OCI-LY7 (cell line): Measurements from ENCODE around the gene SMAGP. TPM values are rescaled to one million over a fixed set of nuclear protein-coding genes. Genes with fewer than 3 reads are reported as not detected.
"Not testable (repeated sequence)": the region's sequence is repeated elsewhere in the genome, so short reads cannot be mapped to it uniquely, and the experiment has no call there.

Experiments
- Bru-seq: library from RNA; stranded (reverse); fragments of 400-500 nt; gene quantifications from one replicate; lab custom pipeline; 2021; lab: Mats Ljungman, UMichigan
- BruChase-seq, 2 experiments: library from RNA; stranded (reverse); fragments of 400-500 nt; gene quantifications; one replicate each; lab custom pipeline; 2021; lab: Mats Ljungman, UMichigan
- BruUV-seq: library from RNA; stranded (reverse); fragments of 400-500 nt; replicated peaks from 2 replicates; lab custom pipeline; 2021; lab: Mats Ljungman, UMichigan
- CTCF ChIA-PET: fragments of 300-600 bp; sonication (Branson Sonifier 250); formaldehyde crosslinking; loops from one replicate; lab custom pipeline; 2022; ENCODE audit warnings: antibody characterized with exemption; ENCODE audit not compliant: unreplicated experiment; lab: Charles Lee
- POLR2A ChIA-PET: fragments of 300-600 bp; sonication (Branson Sonifier 250); formaldehyde crosslinking; loops from one replicate; lab custom pipeline; 2022; ENCODE audit warnings: antibody characterized with exemption; lab: Charles Lee
- DNase-seq: peaks from one replicate; pipeline ENCODE4 v3.0.0-alpha.2; 2015; ENCODE audit warnings: low spot score
- H2AFZ ChIP-seq: fragments of 200-600 bp; sonication (generic), shearing (Covaris generic); 2 replicates; pipeline ENCODE4 v1.6.1; 2014; ENCODE audit warnings: mild to moderate bottlenecking, antibody characterized with exemption, low read length, moderate library complexity
- H3K27ac ChIP-seq: fragments of 200-600 bp; sonication (generic); 2 replicates; pipeline ENCODE4 v1.5.1; 2014; ENCODE audit warnings: mixed run types, low read depth, mild to moderate bottlenecking, moderate library complexity, low read length, inconsistent platforms; ENCODE audit not compliant: poor library complexity, severe bottlenecking
- H3K36me3 ChIP-seq: fragments of 200-600 bp; sonication (generic); 2 replicates; pipeline ENCODE4 v1.6.1; 2014; ENCODE audit warnings: mild to moderate bottlenecking, antibody characterized with exemption, low read length, moderate library complexity, mixed read lengths; ENCODE audit not compliant: insufficient read depth
- H3K4me1 ChIP-seq: fragments of 200-600 bp; sonication (generic); 2 replicates; pipeline ENCODE4 v1.5.1; 2014; ENCODE audit warnings: mild to moderate bottlenecking, low read length; ENCODE audit not compliant: insufficient read depth, poor library complexity, severe bottlenecking
- H3K4me2 ChIP-seq: fragments of 200-600 bp; sonication (generic); 2 replicates; pipeline ENCODE4 v1.6.1; 2014; ENCODE audit warnings: mild to moderate bottlenecking, low read length
- H3K4me3 ChIP-seq: fragments of 200-600 bp; sonication (generic); 2 replicates; pipeline ENCODE4 v1.5.1; 2014; ENCODE audit warnings: mild to moderate bottlenecking, low read depth, low read length; ENCODE audit not compliant: poor library complexity, severe bottlenecking
- H3K79me2 ChIP-seq: fragments of 200-600 bp; sonication (generic); 2 replicates; pipeline ENCODE4 v1.6.1; 2016; ENCODE audit warnings: low read depth, mild to moderate bottlenecking, low read length, moderate library complexity, mixed read lengths; ENCODE audit not compliant: insufficient read depth
- H3K9me2 ChIP-seq: fragments of 200-600 bp; sonication (generic); 2 replicates; pipeline ENCODE4 v1.6.1; 2016; ENCODE audit warnings: mild to moderate bottlenecking, low read length, mixed read lengths; ENCODE audit not compliant: insufficient read depth
- H3K9me3 ChIP-seq: fragments of 200-600 bp; sonication (generic); 2 replicates; pipeline ENCODE4 v1.6.1; 2014; ENCODE audit warnings: mild to moderate bottlenecking, mixed run types, low read length, mixed read lengths
- H4K20me1 ChIP-seq: fragments of 200-600 bp; sonication (generic); 2 replicates; pipeline ENCODE4 v1.6.1; 2014; ENCODE audit warnings: mild to moderate bottlenecking, antibody characterized with exemption, low read length, moderate library complexity, mixed read lengths; ENCODE audit not compliant: insufficient read depth
- CTCF ChIP-seq: fragments of 200-600 bp; sonication (generic); conservative IDR thresholded peaks from 2 replicates; pipeline ENCODE4 v1.5.1; 2014; ENCODE audit warnings: mild to moderate bottlenecking, antibody characterized with exemption, low read length, moderate library complexity, mixed read lengths
- EZH2phosphoT487 ChIP-seq: fragments of 200-600 bp; sonication (generic); IDR thresholded peaks from 2 replicates; pipeline ENCODE4 v1.6.1; 2018; ENCODE audit warnings: low read depth, borderline replicate concordance, mild to moderate bottlenecking, mixed run types, antibody characterized with exemption, low read length, moderate library complexity, mixed read lengths
- intact Hi-C: fragments of 100-400 bp; cut with micrococcal nuclease; formaldehyde crosslinking; loops from one replicate; pipeline ENCODE4 v1.10.0; 2022; ENCODE audit not compliant: unreplicated experiment
- long read RNA-seq: library from polyadenylated mRNA; stranded (forward); transcript quantifications from one replicate; pipeline ENCODE4 v2.0.0, GENCODE V29; 2022
- total RNA-seq, 2 experiments: library from RNA; depleted of rRNA in 1 of 2; stranded (reverse); fragments of >200 nt in 1 of 2; shearing (Covaris generic) in 1 of 2; gene quantifications; 2 replicates each; pipeline ENCODE4 v1.2.3, GENCODE V29; 2014 to 2022

SMAGP gene, protein sequence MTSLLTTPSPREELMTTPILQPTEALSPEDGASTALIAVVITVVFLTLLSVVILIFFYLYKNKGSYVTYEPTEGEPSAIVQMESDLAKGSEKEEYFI
- total RNA-seq (2014; rRNA removed; shearing (Covaris generic)) (not detected in 2 replicates), total RNA-seq (2022) (1.9 and 2.6 TPM in 2 replicates), Bru-seq, nascent RNA (percentile 34 among the genes with signal in this experiment), BruChase-seq, experiment 1, labeled RNA remaining after a 6-hour chase (percentile 35 among the genes with signal in this experiment), BruChase-seq, experiment 2, labeled RNA remaining after a 2-hour chase (percentile 34 among the genes with signal in this experiment)
- long read RNA-seq, partial matches to known transcripts: 0 of 15 reads
- long read RNA-seq, other reads (novel, unspliced or antisense): 15 of 15 reads

DNA sequence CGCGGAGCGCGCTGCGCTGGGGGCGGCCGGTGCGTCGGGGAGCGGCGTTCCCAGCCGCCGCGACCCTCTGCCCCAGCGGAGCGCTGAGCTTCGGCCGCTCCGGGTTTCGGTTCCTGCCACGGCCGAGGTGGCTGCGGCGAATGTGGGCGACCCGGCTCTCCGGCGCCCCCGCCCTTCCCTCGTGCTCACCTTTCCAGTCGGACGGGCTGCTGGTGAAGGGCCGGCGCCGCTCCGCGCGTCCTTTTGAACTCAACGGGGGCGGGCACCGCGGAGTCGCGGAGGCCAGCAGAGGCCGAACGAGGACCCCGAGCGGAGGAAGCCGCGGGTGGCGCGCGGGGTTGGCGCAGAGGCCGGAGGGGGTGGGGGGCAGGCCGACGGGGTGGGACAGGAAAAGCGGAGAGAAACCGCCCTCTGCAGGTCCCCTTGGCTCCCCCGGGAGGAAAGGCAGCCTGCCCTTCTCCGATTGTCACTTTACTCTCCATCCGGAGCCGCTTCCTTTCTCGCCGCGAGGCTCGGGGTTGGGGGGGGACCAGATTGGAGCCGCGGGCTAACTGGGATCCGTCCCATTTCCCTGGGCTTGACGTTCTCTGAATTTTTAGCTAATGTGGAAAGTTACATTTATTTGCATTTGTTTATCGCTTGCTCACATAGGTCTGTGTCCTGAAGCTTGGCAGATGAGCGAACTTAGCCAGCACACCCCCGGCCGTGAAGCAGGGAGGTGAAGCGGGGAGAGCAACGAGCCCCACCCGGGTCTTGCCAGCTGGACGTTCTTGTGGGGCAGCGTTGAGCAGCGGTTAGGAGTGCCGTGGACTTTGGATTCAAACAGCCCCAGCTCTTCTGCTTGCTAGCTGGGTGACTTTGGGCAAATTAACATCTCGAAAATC is at the start of gene SMAGP:
TSS of gene SMAGP (minus strand) at position 349 of the 884 bp plus-strand sequence. CDS start 1,137 bp downstream, outside the sequence.
- H2AFZ ChIP-seq: peak within 1 kb of the TSS; percentile 57
- no peaks in the 10 kb centered on the region for H3K79me2 ChIP-seq
- no peaks in the 10 kb centered on the region for H4K20me1 ChIP-seq
- no peak within 1 kb of the TSS for H3K27ac ChIP-seq
- TF ChIP-seq CTCF: no peak; the same call in 1 of the 2 replicates
- TF ChIP-seq EZH2phosphoT487: no peak
- H3K9me3 ChIP-seq: no peaks in the 10 kb centered on the region
- H3K36me3 ChIP-seq: no peaks in the 10 kb centered on the region
- peak; percentile 66 for DNase-seq
- peak within 1 kb of the TSS; percentile 89 for H3K4me2 ChIP-seq
- intact Hi-C loops: loop anchor here (2.0 kb wide), 1 partner anchor 52 kb away; no protein-coding TSS in a partner anchor
- H3K4me1 ChIP-seq: peaks cover 8% of the 10 kb centered on the region
- CTCF ChIA-PET: interaction anchor here (0.6 to 1.2 kb wide), 2 partner anchors 53 to 71 kb away, joined by 3 to 4 read pairs; no protein-coding TSS in a partner anchor
- H3K9me2 ChIP-seq: no peaks in the 10 kb centered on the region
- peak within 1 kb of the TSS; percentile 70 for H3K4me3 ChIP-seq
- POLR2A ChIA-PET: interaction anchor here (0.7 to 1.0 kb wide), 5 partner anchors 10 to 71 kb away, joined by 3 to 4 read pairs (median 3); no protein-coding TSS in a partner anchor
- BruUV-seq: no TSS peak

DNA sequence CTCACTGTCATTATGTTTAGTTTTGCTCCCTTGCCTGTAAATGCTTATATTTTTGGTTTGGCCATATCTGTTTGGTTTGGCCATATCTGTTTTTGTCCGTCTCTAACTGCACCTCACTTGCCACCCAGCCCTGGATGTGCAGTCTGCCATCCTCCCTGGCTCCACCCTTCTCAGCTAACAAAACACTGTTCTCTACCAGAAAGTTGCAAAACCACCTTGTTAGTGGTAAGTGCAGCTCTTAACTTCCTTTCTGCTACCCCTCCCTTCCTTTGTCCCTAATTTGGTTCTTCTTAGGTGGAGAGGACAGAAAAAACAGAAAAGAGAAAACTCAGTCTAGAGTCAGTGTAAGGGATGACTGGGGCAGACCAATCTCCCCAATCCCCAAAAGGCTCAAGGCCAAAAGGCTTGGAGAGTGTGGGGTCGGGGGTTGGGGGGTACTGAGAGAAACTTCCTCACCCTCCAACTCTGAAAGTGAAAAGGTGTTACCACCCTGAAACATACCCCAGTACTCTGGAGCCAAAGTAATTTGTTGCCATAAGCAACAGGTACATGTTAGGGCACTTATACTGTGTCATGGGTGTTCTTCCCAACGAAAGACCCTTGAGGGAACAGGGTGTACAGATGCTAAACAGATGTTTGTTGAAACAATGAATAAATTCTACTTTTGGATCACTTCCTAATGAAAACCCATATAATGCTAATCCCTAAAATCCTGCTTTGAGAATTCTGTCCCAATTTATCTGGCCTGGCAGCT is 48.8 kb upstream of the SMAGP start:
- ChIA-PET POLR2A (interaction anchor here (0.6 to 2.2 kb wide), 8 partner anchors 13 to 217 kb away, joined by 3 to 5 read pairs (median 4); partner anchors contain the start of gene DAZAP2), CTCF (interaction anchor here (1.1 kb wide), 1 partner anchor 21 kb away, joined by 3 read pairs; no protein-coding TSS in a partner anchor)
- Histone ChIP-seq H4K20me1 (no peaks in the 10 kb centered on the region), H3K36me3 (no peaks in the 10 kb centered on the region), H2AFZ (peak overlapping the region; percentile 19; the same call in 1 of the 2 replicates), H3K9me3 (no peaks in the 10 kb centered on the region), H3K79me2 (no peaks in the 10 kb centered on the region), H3K4me3 (peak overlapping the region; percentile 7), H3K4me1 (peaks cover 57% of the 10 kb centered on the region), H3K27ac (peak overlapping the region; percentile 9), H3K9me2 (no peaks in the 10 kb centered on the region), H3K4me2 (peak overlapping the region; percentile 48)
- no TSS peak for BruUV-seq
- intact Hi-C loops: no loop called here
- TF ChIP-seq CTCF: no peak
- TF ChIP-seq EZH2phosphoT487: no peak
- DNase-seq: peak; percentile 41

DNA sequence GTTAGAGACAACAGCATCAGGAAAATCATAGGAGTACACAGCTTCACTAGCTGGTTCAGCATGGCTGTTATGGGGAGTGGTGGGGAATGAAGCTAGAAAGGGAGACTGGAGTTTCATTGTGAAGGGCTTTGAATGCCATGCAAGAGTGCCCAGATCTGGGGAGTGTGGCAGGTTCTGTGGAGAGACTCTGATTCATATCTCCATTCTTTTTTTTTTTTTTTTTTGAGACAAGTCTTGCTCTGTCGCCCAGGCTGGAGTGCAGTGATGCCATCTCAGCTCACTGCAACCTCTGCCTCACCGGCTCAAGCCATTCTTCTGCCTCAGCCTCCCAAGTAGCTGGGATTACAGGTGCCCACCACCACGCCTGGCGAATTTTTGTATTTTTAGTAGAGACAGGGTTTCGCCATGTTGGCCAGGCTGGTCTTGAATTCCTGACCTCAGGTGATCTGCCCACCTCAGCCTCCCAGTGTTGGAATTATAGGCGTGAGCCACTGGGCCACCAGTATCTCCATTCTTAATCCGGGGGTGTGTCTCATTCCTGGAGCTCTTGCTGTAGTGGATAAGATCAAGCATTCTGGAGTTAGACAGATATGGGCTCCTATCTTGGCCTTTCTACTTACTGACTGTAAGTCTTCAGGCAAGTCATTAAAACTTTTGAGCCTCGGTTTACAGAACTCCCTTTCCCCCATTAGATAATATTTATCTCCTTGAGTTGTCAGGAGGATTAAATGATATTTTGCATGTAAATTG is 48.0 kb upstream of the SMAGP start:
- H3K4me3 ChIP-seq, H4K20me1 ChIP-seq, H3K9me3 ChIP-seq, H3K36me3 ChIP-seq, H3K9me2 ChIP-seq, H3K27ac ChIP-seq, BruUV-seq, DNase-seq, intact Hi-C loops, H3K79me2 ChIP-seq: not testable (repeated sequence)
- CTCF ChIA-PET: interaction anchor here (1.1 kb wide), 1 partner anchor 22 kb away, joined by 3 read pairs; no protein-coding TSS in a partner anchor
- POLR2A ChIA-PET: interaction anchor here (0.6 to 2.2 kb wide), 7 partner anchors 12 to 703 kb away, joined by 3 to 5 read pairs (median 4); partner anchors contain the start of gene DAZAP2
- Histone ChIP-seq H2AFZ (peak overlapping the region; percentile 19; the same call in 1 of the 2 replicates), H3K4me2 (peak overlapping the region; percentile 48; the same call in 1 of the 2 replicates), H3K4me1 (peaks cover 49% of the 10 kb centered on the region)
